Posterior vena cava (tissue), 2 donors: ENCODE results near the gene SGCD. TPM values are rescaled to one million over a fixed set of nuclear protein-coding genes. Genes with fewer than 3 reads are reported as not detected.

ENCODE experiments used
- DNase-seq: peaks from one replicate; pipeline ENCODE4 v3.0.0-alpha.2; 2020; ENCODE audit warnings: low spot score
- intact Hi-C, 2 donors: fragments of 100-400 bp; cut with DNase I; formaldehyde crosslinking; loops; one replicate each; pipeline versions ENCODE4 v1.14.1 to v1.14.2; 2022 to 2023
- total RNA-seq, 2 donors: library from RNA; stranded (reverse); fragmentation: NEBNext Ultra II Directional; extraction: Animal tissue kit (Norgen Biotek cat#: 25700); gene quantifications; one replicate each; pipeline ENCODE4 v1.2.1, GENCODE V29; 2021
- donor health status: DM: yes; HTN: yes; CAD: no.
- donor health status: DM: yes; HTN: yes; CAD: no.

The SGCD gene
- total RNA-seq, 2 donors from 2014 or later, result 31.2 to 56.3 TPM

DNA sequence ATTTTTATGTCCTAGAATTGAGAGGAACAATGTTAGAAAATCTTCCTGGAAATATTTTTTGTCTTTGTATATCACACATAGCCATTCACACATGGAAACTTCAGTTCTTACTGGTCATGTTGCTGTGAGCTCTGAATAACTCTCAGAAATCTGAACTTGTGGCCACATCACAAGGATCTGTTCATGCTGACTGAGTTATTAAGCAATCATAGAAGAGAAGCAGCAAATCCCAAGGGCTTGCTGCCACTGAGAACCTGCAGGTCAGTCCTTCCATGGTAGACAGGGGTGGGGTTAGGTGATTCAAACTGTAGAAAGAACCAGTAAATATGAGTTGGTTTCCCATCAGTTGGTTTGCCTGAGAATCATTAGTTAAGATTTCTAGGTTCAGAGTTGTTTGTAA, 27.6 kb downstream of the SGCD start:
- no peak for DNase-seq
- intact Hi-C loops, result no loop called here

DNA sequence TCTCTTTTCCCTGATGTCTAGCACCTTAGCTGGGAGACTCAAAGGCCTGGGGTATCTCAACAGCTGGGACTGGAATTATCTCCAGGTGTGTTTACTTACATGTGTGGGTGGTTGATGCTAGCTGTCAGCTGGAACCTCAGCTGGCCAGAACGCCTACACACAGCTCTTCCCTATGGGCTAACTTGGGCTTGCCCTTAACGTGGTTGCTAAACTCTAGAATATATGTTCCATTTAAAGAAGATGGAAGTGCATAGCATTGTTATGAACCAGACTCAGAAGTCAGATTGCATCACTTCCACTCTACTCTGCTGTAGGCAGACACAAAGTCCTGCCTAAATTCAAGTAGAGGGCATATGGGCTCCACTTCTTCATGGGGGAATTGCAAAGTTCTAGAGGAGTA, 29.3 kb downstream of the SGCD start:
- intact Hi-C loops, result no loop called here
- no peak for DNase-seq

DNA sequence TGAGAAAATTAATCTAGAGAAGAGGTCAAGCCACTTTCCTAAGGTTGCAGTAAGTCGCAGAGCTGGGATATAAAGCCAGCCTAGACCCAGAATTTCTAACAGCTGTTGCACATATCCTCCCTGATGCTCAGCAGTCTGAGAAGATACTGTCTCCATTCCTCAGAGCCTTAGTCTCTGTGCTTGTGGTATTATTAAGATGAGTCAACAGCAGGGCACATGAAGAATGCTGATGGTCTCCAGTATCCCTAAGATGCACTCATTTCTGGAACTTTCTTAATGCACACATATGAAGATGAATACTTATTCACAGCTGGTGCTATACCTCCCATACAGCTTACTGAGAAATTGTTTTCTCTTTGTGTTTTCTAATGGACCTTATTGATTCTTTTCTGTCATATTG, 32.5 kb downstream of the SGCD start:
- intact Hi-C loops, result no loop called here
- DNase-seq, result no peak

DNA sequence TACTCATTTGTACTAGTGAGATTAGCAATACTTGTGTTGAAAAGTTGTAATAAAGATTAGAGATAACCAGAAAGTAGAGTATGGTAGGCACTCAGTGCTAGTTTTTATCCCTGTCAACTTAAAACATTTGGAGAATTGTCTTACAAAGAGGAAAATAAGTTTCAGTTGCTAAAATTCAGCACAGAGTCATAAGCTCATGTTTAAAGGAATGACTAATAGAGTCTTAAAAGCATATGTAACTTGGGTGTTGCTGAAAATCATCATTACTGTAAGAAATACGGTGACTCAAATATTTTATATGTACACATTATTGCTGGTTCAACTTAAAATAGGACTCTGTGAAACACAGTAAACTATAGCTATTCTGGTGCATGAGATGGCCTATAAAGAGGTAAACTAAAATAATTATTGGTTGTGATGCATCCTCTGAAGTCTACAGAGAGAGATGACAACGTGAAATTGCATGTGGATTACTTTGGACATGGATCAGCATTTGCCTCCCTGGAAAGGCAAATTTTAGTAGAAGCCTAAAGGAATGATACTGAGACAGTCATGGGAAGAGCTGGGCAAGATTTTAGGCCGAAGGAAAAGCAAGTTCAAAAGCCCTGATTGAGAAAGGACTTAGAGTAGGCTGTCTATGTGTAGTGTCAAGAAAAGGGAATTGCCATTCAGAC, 34.6 kb downstream of the SGCD start:
- intact Hi-C loops, result no loop called here
- no peak for DNase-seq

DNA sequence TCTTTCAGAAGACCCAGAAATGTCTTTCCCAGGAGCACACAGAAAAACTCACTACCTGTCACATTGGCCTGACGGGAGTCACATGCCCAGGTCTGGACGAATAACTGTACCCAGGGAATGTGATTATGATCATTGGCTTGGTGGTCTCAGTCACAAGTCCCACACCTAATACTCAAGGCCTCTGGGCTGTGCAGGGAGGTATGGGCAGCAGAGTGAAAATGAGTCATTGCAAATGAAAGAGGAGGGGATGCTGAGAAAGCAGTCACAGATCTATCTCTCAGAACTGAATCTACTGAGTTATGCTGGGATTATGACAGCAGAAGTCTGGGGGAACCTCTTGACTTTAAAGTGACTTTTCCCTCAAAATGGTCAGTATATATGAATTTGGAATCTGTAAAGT, 36.9 kb downstream of the SGCD start:
- DNase-seq, result no peak
- intact Hi-C loops, result no loop called here

DNA sequence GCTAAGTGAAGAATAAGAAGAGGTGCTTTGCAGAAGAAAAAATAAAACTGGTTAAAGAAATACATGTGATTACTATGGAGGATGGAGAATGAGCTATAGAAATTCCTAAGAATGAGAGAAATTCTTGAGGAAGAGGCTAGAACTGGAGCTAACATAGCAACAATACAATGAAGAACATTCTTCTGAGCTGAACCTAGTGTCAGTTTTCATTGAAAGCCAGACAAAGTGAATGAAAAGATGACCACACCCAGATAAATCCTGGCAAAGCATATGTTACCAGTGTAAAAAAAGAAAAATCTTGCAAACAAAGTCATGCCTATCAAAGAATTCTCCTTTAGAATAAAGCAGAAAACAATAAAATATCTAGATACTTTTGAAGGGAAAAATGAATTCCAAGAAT, 39.6 kb downstream of the SGCD start:
- no peak for DNase-seq
- intact Hi-C loops, result no loop called here

GRCh38 chr5:156367597-156367996, 40.6 kb downstream of the SGCD start:
- DNase-seq, result no peak
- intact Hi-C loops, result no loop called here

- intact Hi-C loops, result no loop called here
- no peak for DNase-seq
Measured at GRCh38 chr5:156375895-156376495, 49.0 kb downstream of the SGCD start.

DNA sequence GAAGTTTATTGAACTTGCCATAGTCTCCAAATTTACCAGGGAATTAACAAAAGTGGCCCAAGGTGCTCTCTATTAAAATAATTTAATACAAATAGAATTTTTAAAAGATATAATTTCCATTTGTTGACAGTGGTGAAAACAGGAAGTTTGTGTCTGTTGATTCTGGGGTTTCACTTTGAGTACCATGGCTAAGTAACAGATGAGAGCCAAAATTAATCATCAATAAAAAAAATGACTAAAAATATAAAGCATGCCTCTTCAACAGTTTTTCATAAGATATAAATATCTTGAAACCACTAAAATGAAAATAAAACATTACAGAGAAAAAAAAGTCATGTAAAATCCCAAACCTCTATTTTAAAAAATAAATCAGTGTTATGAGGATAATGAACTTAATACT, 49.8 kb downstream of the SGCD start:
- intact Hi-C loops, result no loop called here
- DNase-seq, result no peak

DNA sequence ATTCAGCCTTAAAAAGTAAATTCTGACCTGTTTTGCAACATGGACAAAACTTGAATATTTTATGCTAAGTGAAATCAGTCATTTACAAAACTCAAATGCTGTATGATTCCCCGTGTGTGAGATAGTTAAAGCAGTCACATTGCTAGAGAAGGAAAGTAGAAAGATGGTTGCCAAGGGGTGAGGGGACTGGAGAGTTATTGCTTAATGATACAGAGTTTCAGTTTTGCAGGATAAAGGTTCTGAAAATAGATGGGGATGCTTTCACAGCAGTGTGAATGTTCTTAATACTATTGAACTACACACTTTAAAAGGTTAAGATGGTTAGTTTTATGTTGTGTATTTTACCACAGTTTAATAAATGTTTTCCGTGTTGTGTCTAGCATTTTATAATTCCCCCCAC, 51.2 kb downstream of the SGCD start:
- DNase-seq, result no peak
- intact Hi-C loops, result loop anchor here in 1 of 2 donors (1.0 kb wide), 1 partner anchor 12 kb away; no protein-coding TSS in a partner anchor

GRCh38 chr5:156379206-156379605, 52.2 kb downstream of the SGCD start:
- no peak for DNase-seq
- intact Hi-C loops, result no loop called here

DNA sequence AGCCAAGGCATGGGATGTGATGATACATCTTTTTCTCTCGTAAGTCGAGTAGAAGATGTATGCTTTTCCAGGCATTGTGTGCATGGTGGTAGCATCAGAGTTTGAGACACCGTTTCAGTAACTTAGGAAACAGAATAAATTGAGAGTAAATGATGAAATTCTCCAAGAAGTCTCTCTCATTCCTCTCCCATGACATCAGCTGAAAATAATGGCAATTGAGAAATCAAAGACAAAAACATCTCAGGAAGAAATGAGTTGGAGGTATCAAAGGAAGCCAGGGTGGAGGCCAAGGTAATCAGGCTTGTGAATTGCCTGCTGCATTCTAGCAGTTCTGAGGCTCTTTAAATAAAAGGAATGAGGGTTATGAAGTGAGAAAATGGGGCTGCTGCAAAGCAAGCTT, 53.9 kb downstream of the SGCD start:
- intact Hi-C loops, result no loop called here
- DNase-seq, result no peak

DNA sequence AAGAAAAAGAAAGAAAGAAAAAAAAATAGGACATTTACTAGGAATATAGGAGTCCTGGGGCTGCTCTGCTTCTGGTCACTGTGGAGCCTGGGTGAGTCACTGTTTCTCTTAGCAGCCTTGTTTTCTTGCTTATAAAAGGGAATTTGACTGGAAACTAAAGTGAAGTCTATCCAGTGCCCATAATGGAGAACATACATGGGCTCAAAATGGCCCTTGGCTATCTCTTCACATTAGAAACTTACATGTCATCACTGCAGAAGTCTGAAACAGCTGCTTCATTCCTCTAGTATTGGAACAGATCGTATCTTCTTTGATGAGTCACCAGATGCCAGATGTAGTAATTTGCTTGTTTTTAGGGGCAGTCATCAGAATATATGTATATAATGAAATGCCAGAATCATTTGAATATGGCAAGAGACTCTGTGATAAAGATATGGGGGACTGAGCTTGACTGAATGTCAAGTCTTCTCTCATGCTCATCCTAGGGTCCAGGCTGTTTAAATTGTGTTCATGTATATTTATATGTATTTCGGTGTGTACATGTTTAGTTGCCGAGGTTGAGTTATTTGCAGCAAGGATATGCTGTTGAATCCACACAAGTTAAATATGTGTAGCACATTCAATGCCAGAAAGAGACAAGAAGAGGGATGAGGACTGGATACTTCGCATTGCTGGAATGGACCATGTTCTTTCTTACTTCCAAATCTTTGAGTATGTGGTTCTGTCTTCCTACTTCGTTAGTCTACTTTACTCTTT, 56.7 kb downstream of the SGCD start:
- no peak for DNase-seq
- intact Hi-C loops, result no loop called here

GRCh38 chr5:156385416-156385815, 58.5 kb downstream of the SGCD start:
- intact Hi-C loops, result no loop called here
- no peak for DNase-seq

DNA sequence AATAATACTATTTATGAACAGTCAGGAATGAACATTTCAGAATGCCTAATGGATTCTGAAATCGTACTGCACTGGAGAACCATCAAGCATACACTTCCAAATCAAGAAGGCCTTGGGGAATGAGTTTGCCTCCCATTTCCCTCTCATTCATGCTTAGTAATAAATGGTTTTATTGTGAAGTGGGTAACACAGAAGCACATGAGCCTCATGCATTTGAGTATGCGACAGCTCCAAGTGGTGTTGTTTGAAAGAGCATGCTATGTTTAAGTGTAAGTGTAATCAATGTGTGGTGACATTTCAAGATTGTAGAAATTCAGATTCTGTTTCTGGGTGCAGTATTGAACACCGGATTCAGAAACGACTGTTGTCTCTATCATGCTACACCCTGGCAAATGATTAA, 60.0 kb downstream of the SGCD start:
- intact Hi-C loops, result no loop called here
- no peak for DNase-seq

GRCh38 chr5:156387391-156387790, 60.4 kb downstream of the SGCD start:
- DNase-seq, result no peak
- intact Hi-C loops, result no loop called here

DNA sequence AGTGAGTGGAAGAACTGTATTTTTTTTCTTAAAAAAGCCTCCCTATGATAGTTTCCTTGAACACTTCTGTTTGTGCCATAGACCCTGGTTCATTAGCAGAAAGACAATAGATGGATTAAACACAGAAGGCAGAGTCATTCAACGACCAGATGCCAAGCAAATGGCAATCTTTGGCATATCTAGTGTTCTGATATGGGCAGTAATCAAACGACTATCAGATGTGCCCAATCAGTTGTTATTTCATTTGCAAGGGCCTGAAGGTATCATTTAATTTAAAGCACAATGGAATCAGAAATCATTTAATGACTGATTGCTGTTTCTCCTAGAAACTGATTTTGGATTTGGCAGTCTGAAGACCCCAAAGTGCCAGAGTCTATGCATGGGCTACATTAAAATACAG, 61.3 kb downstream of the SGCD start:
- DNase-seq, result no peak
- intact Hi-C loops, result no loop called here

DNA sequence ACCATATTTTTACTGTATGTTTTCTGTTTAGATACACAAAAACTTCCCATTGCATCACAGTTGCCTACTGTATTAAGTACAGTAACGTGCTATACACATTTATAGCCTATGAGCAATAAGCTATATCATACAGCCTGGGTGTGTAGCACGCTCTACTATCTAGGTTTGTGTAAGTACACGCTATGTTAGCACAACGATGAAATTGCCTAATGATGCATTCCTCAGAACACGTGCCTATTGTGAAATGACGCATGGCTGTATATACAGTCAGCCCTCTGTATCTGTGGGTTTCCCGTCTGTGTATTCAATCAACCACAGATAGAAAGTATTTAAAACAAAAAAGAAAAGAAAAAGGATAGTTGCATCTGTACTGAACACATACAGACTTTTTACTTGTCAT, 64.2 kb downstream of the SGCD start:
- intact Hi-C loops, result no loop called here
- no peak for DNase-seq

GRCh38 chr5:156393980-156394379, 67.0 kb downstream of the SGCD start:
- intact Hi-C loops, result no loop called here

GRCh38 chr5:156394642-156395305, 67.8 kb downstream of the SGCD start:
- DNase-seq, result no peak
- intact Hi-C loops, result no loop called here

More at GRCh38 chr5:156393980-156394379, 67.0 kb downstream of the SGCD start:
- DNase-seq, result no peak
